Heart left ventricle (tissue), 16 donors: ENCODE results near the gene MALRD1. TPM values are rescaled to one million over a fixed set of nuclear protein-coding genes. Genes with fewer than 3 reads are reported as not detected.

Experiments
- ATAC-seq, 4 donors: fragments of 200-7000 bp; cut with Tn5 transposase; one replicate each; pipeline ENCODE4 v1.9.1; 2020 to 2022; ENCODE audit warnings: moderate library complexity in 4 of 4, mild to moderate bottlenecking in 3 of 4, moderate number of reproducible peaks in 1 of 4
- DNase-seq, 5 donors: peaks; one replicate each; pipeline ENCODE4 v3.0.0-alpha.2; 2020
- H3K27ac ChIP-seq, 12 donors: fragments of 200-600 bp; sonication (generic) in 4 of 12; one replicate each; pipeline versions ENCODE4 v1.5.0 to v1.8.0; 2016 to 2022; ENCODE audit warnings: mild to moderate bottlenecking in 2 of 12
- H3K27me3 ChIP-seq, 9 donors: fragments of 200-600 bp; sonication (generic) in 2 of 9; one replicate each; pipeline versions ENCODE4 v1.5.1 to v1.8.0; 2016 to 2022; ENCODE audit warnings: mild to moderate bottlenecking in 3 of 9
- H3K36me3 ChIP-seq, 9 donors: fragments of 200-600 bp; sonication (generic) in 2 of 9; one replicate each; pipeline versions ENCODE4 v1.5.0 to v1.8.0; 2018 to 2022; ENCODE audit warnings: mild to moderate bottlenecking in 2 of 9
- H3K4me1 ChIP-seq, 12 donors: fragments of 200-600 bp; sonication (generic) in 4 of 12; one replicate each; pipeline versions ENCODE4 v1.5.0 to v1.8.0; 2016 to 2022; ENCODE audit warnings: mild to moderate bottlenecking in 3 of 12
- H3K4me3 ChIP-seq, 12 donors: fragments of 200-600 bp; sonication (generic) in 4 of 12; one replicate each; pipeline versions ENCODE4 v1.5.0 to v1.8.0; 2017 to 2022; ENCODE audit warnings: mild to moderate bottlenecking in 9 of 12, moderate library complexity in 4 of 12
- H3K9me3 ChIP-seq, 12 donors: fragments of 200-600 bp; sonication (generic) in 4 of 12; one replicate each; pipeline versions ENCODE4 v1.5.0 to v1.8.0; 2016 to 2022; ENCODE audit warnings: mild to moderate bottlenecking in 1 of 12
- CTCF ChIP-seq, 12 donors: fragments of 200-600 bp; sonication (generic) in 4 of 12; IDR thresholded peaks; one replicate each; pipeline versions ENCODE4 v1.5.0 to v1.8.0; 2018 to 2022; ENCODE audit warnings: antibody characterized with exemption in 12 of 12, mild to moderate bottlenecking in 5 of 12
- POLR2A ChIP-seq, 2 donors: fragments of 450-650 bp; IDR thresholded peaks; one replicate each; pipeline ENCODE4 v1.6.1; 2017; ENCODE audit warnings: antibody characterized with exemption in 2 of 2, mild to moderate bottlenecking in 2 of 2, moderate library complexity in 2 of 2
- WGBS, 4 donors: extraction: QIAGEN DNeasy Blood & Tissue Kit in 2 of 4; methylation state at CpG; one replicate each; pipeline versions ENCODE4 v1.1.5 to v1.1.7; 2013 to 2018; 5-methylcytosine and 5-hydroxymethylcytosine counted together
- intact Hi-C, 10 donors: fragments of 100-400 bp; cut with DNase I; formaldehyde crosslinking; loops; one replicate each; pipeline versions ENCODE4 v1.11.1 to v1.14.2; 2022
- polyA plus RNA-seq, 2 donors: library from polyadenylated mRNA; stranded (reverse); fragments of 200-250 nt; gene quantifications; one replicate each; pipeline ENCODE4 v1.2.3, GENCODE V29; 2013
- total RNA-seq, 9 donors: library from RNA; depleted of rRNA in 2 of 9; stranded (reverse); fragments of >200 nt in 2 of 9; fragmentation: NEBNext Ultra II Directional in 3 of 9; extraction: Animal tissue kit (Norgen Biotek cat#: 25700) in 3 of 9; gene quantifications; one replicate each; pipeline versions ENCODE4 v1.1.0 to v1.2.4, GENCODE V29; 2016 to 2023
- donor health status: ischemic (EF 13 %, LVEDD 7.1; RV severe dilation, severe dysfunction).
- donor health status: healthy with polysubstance abuse.
- donor health status: DM: no; HTN: yes; CAD: no.
- donor health status: DM: no; HTN: no; CAD: no.
- donor health status: ischemic (EF 25% LVEDD 6.9; RV normal size, moderate dysfunction).
- donor health status: ischemic (EF 25% LVEDD 5.7; RV mildly dilated, moderate dysfunction).
- donor health status: healthy.
- donor health status: DM: yes; HTN: yes; CAD: no.
- donor health status: ischemic (EF 35%, LVEDD 5.7; RV mildly dilated, moderate dysfunction).
- donor health status: nonischemic (EF 11% LVEDD 7.7; RV severe dilation, severe dysfunction).
- donor health status: DM: yes; HTN: yes; CAD: no.
- donor health status: PGD.
- donor health status: ischemic (EF 29% LVEDD 5.4; RV normal size, mild dysfunction).
- donor health status: nonischemic (EF 23%, LVEDD 6.1; RV moderate dilation, normal function).

The MALRD1 gene
- total and polyA plus RNA-seq, 11 donors = 0.12 to 1.1 (median 0.37) TPM; not detected in 1

GRCh38 chr10:19576576-19576975, 528.0 kb downstream of the MALRD1 start:
- intact Hi-C loops = no loop called here
- DNase-seq (no peak), ATAC-seq (no peak)
- Histone ChIP-seq H3K9me3 (no peaks in the 10 kb centered on the region), H3K4me3 (no peak overlapping the region), H3K36me3 (no peaks in the 10 kb centered on the region), H3K4me1 (peaks cover 0 to 3% (median 0%) of the 10 kb centered on the region in 12 donors), H3K27ac (no peak overlapping the region), H3K27me3 (no peaks in the 10 kb centered on the region)
- TF ChIP-seq POLR2A (IDR thresholded peaks at IDR 0.05) (no peak), CTCF (IDR thresholded peaks at IDR 0.05) (no peak)
- 68 to 81% (median 77%) methylated on average over 3 of the region's 3 CpGs for WGBS, 4 donors

GRCh38 chr10:19577381-19577780, 528.8 kb downstream of the MALRD1 start:
- intact Hi-C loops = no loop called here
- Histone ChIP-seq H3K36me3 (no peaks in the 10 kb centered on the region), H3K4me1 (no peaks in the 10 kb centered on the region), H3K4me3 (no peak overlapping the region), H3K27me3 (no peaks in the 10 kb centered on the region), H3K9me3 (no peaks in the 10 kb centered on the region), H3K27ac (no peak overlapping the region)
- 82 to 86% (median 86%) methylated on average over 2 of the region's 2 CpGs for WGBS, 4 donors
- TF ChIP-seq POLR2A (IDR thresholded peaks at IDR 0.05) (no peak), CTCF (IDR thresholded peaks at IDR 0.05) (no peak)
- ATAC-seq = no peak
- no peak for DNase-seq

GRCh38 chr10:19577807-19578206, 529.2 kb downstream of the MALRD1 start:
- intact Hi-C loops = no loop called here
- WGBS, 4 donors = 27 to 36% (median 28%) methylated on average over 1 of the region's 1 CpG
- H3K36me3 ChIP-seq = no peaks in the 10 kb centered on the region
- ATAC-seq = no peak
- TF ChIP-seq CTCF (IDR thresholded peaks at IDR 0.05) (no peak), POLR2A (IDR thresholded peaks at IDR 0.05) (no peak)
- no peak overlapping the region for H3K27ac ChIP-seq
- H3K4me1 ChIP-seq = no peaks in the 10 kb centered on the region
- no peak overlapping the region for H3K4me3 ChIP-seq
- no peaks in the 10 kb centered on the region for H3K27me3 ChIP-seq
- DNase-seq = no peak
- no peaks in the 10 kb centered on the region for H3K9me3 ChIP-seq

GRCh38 chr10:19578571-19578970, 530.0 kb downstream of the MALRD1 start:
- TF ChIP-seq POLR2A (IDR thresholded peaks at IDR 0.05) = no peak
- Histone ChIP-seq H3K27me3 (no peaks in the 10 kb centered on the region), H3K36me3 (no peaks in the 10 kb centered on the region), H3K4me1 (no peaks in the 10 kb centered on the region), H3K27ac (no peak overlapping the region), H3K9me3 (no peaks in the 10 kb centered on the region), H3K4me3 (no peak overlapping the region)
- no peak for DNase-seq
- 86 to 89% (median 89%) methylated on average over 6 of the region's 6 CpGs for WGBS, 4 donors
- intact Hi-C loops = no loop called here
- no peak for ATAC-seq

- Histone ChIP-seq H3K9me3 (no peaks in the 10 kb centered on the region), H3K4me3 (no peak overlapping the region), H3K4me1 (no peaks in the 10 kb centered on the region), H3K27me3 (no peaks in the 10 kb centered on the region), H3K36me3 (no peaks in the 10 kb centered on the region), H3K27ac (no peak overlapping the region)
- no peak for TF ChIP-seq CTCF (IDR thresholded peaks at IDR 0.05)
- no peak for TF ChIP-seq POLR2A (IDR thresholded peaks at IDR 0.05)
- 74 to 80% (median 76%) methylated on average over 7 of the region's 7 CpGs for WGBS, 4 donors
- intact Hi-C loops = no loop called here
- DNase-seq (no peak), ATAC-seq (no peak)
These were observed 531.4 kb downstream of the MALRD1 start for GRCh38 chr10:19579761-19580545.
